Peyer's patch (tissue), 4 donors: Measurements from ENCODE around the gene EHD2.

ENCODE experiments used
- POLR2A ChIP-seq, 2 donors: fragments of 450-650 bp; IDR thresholded peaks; one replicate each; pipeline ENCODE4 v1.5.1; 2017; ENCODE audit warnings: antibody characterized with exemption in 2 of 2, mild to moderate bottlenecking in 2 of 2, moderate library complexity in 2 of 2
- TF ChIP-seq, protein P1 (sequence below), 6 experiments: fragments of 450-650 bp in 4 of 6; fragments of 200-600 bp in 2 of 6; sonication (generic) in 1 of 6; IDR thresholded peaks; one replicate each; pipeline ENCODE4 v1.5.1; 2017 to 2019; ENCODE audit warnings: antibody characterized with exemption in 6 of 6, mild to moderate bottlenecking in 3 of 6, moderate library complexity in 1 of 6

DNA sequence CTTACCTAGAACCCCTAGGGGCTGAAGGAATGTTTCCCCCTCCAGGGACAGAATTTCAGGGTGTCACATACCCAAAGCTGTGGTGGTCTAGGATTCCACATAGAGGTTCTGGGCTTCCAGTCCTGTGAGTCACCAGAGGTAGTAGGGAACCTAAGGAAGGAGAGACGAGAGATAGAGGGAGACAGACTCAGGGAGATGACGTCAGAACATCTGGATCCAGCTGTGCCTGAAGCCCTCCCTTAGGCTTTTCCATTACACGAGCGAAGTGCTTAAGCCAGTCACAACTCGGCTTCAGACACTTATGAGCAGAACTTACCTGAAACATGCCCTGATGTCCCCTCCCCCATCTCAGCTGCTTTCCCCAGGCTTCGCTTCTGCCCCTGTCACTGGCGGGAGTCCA is 53.4 kb downstream of the EHD2 start:
- TF ChIP-seq, protein P1, sequence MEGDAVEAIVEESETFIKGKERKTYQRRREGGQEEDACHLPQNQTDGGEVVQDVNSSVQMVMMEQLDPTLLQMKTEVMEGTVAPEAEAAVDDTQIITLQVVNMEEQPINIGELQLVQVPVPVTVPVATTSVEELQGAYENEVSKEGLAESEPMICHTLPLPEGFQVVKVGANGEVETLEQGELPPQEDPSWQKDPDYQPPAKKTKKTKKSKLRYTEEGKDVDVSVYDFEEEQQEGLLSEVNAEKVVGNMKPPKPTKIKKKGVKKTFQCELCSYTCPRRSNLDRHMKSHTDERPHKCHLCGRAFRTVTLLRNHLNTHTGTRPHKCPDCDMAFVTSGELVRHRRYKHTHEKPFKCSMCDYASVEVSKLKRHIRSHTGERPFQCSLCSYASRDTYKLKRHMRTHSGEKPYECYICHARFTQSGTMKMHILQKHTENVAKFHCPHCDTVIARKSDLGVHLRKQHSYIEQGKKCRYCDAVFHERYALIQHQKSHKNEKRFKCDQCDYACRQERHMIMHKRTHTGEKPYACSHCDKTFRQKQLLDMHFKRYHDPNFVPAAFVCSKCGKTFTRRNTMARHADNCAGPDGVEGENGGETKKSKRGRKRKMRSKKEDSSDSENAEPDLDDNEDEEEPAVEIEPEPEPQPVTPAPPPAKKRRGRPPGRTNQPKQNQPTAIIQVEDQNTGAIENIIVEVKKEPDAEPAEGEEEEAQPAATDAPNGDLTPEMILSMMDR (IDR thresholded peaks at IDR 0.05), result no peak
- TF ChIP-seq POLR2A (IDR thresholded peaks at IDR 0.05), result no peak
